HG03060 (cell line): ENCODE measurements around the gene CADM1.
"Not testable (repeated sequence)": the region's sequence is repeated elsewhere in the genome, so short reads cannot be mapped to it uniquely, and the experiment has no call there.

ENCODE experiments used
- ATAC-seq: cut with Tn5 transposase; IDR thresholded peaks from one replicate; pipeline ENCODE4 v1.9.1; 2021; ENCODE audit warnings: low read depth, moderate number of reproducible peaks; ENCODE audit not compliant: unreplicated experiment

CADM1 gene

GRCh38 chr11:115481528-115481927 is 22.7 kb downstream of the CADM1 start:
- no peak for ATAC-seq

DNA sequence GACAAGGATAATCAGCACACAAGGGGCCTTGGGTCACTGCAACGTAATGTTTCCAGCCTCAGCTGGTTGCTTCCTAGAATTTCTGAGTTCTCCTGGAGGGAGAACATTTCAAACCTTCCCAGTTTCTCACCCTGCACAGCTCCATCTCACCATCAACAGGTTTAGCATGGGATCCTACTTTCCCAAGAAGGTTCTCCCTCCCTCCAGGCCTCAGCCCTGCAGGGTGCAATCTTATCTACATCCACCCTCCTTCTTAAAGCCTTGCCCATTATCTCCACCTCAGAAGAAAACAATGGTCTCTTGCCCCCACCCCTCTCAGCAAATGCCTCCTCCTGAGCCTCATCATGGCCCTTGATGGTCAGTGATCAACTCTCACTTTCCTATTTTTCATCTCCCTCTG is 23.6 kb downstream of the CADM1 start:
- no peak for ATAC-seq

DNA sequence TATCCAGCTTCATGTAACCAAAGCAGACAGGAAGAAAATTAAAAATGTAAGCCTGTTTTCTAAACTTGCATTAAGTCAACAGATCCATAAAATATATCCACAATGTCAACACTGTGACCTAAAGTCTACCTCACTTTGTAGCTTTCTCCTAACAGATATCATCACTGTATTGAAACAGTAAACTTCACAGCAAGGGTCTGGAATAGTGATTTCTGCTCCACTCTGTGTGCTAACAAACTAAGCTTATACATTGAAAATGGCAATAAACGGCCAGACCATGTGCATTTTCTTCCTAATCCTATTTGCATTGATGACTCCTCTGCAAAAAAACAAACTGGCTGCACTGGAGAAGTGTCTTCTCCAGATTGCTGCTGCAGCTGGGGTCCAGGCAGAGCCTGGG is 26.8 kb downstream of the CADM1 start:
- no peak for ATAC-seq

- no peak for ATAC-seq
These were observed 27.5 kb downstream of the CADM1 start for GRCh38 chr11:115476463-115477286.

DNA sequence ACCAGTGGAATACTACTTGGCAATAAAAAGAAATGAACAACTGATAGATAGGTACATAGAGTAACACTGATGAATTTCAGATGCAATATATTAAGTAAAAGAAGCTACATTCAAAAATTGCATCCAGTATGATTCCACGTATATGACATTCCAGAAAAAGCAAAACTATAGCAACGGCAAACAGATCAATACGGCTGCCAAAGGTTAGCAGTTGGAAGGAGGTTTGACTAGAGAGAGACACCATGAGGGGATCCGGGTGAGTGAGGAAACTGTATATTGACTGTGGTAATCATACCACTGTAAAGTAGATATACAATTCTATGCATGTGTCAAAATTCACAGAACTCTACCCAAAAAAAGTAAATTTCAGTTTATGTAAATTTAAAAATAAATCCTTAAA is 28.7 kb downstream of the CADM1 start:
- no peak for ATAC-seq

DNA sequence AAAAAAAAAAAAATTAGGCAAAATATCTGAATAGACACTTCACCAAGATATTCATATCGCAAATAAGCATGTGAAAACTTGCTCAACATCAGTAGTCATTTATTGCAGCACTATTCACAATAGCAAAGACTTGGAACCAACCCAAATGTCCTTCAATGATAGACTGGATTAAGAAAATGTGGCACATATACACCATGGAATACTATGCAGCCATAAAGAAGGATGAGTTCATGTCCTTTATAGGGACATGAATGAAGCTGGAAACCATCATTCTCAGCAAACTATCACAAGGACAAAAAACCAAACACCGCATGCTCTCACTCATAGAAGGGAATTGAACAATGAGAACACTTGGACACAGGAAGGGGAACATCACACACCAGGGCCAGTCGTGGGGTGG is 29.9 kb downstream of the CADM1 start:
- ATAC-seq, result not testable (repeated sequence)

GRCh38 chr11:115473167-115473566 is 31.0 kb downstream of the CADM1 start:
- ATAC-seq, result no peak

DNA sequence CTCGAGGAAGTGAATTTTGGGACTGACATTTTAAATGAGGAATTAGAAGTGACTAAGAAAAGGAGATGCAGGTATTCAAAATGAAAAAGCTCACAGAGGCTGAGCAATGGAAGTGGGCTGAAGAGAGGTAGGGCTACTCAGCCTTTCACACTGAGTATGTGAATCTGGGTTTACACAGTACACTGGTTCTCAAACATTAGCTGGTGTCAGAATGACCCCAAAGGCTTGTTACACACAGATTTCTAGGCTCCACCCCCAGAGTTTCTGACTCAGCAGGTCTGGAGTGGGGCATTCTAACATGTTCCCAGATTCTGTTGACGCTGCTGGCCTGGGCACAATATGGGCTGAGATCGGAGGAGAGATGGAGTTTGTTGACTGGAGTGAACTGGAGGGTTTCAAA is 32.8 kb downstream of the CADM1 start:
- ATAC-seq, result no peak

- ATAC-seq, result no peak
These were observed 33.3 kb downstream of the CADM1 start for GRCh38 chr11:115470928-115471327.

GRCh38 chr11:115469361-115469760 is 34.9 kb downstream of the CADM1 start:
- ATAC-seq, result no peak

DNA sequence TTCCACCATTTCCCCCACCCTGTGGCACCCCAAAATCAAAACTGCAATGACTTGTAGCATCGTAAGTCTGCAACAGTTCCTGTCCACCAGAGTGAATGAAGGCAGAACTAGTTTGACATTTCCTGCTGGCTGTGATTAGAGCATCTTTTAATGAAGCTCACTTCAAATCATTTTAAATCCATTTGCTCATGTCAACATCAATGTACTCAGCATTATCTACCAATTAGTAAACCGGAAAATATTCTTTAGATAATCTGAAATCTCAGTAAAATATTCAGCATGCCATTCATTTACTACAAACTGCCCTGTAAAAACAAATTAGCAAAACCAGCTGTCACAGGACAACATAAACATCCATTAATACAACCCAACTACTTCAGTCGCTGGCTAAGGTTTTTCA is 38.1 kb downstream of the CADM1 start:
- ATAC-seq, result no peak

GRCh38 chr11:115464269-115464668 is 39.9 kb downstream of the CADM1 start:
- ATAC-seq, result no peak

DNA sequence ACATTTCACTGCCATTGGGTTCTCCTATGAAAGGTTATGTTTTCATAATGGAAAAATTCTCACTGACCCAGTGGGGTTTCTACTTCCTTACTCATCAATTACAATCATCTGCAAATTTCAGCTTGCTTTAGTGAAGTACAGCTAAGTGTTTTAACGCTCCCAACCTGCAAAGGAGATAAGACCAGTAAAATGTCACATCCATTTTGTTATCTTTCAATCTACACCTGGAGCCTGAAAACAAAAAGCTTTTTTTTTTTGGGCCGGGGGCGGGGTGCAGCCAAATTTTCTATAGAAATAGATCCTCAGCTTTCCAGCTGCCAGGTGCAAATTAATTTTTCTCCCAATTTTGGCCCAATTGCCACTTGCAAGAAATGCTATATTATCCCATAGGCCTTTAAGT is 40.6 kb downstream of the CADM1 start:
- ATAC-seq, result no peak

- ATAC-seq, result no peak
These were observed 41.5 kb downstream of the CADM1 start for GRCh38 chr11:115462757-115463156.

DNA sequence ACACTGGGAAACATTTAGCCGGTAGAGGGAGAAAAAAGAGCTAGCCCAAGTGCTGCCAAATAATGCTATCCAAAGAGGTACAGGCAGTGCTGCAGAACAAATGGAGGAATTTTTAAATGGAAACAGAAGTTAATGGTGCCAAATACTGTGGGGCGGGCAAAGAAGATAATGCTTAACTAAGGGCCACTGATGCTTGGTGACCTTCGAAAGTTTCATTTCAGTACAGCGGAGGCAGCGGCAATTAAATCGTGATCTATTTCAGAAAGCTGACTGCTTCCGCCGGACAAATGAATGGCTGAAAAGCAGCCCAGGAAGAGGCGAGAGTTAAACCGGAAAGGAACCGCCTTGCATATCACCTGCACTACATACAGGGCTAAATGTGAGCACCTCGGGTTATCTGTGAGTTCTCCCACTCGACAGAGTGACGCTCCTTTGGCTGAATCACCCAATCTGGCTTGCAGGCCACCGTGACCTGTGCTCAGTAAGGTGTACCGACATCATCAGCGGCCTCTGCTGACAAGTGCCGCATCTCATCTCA is 42.1 kb downstream of the CADM1 start:
- no peak for ATAC-seq

- ATAC-seq, result no peak
These were observed 43.7 kb downstream of the CADM1 start for GRCh38 chr11:115460512-115460911.

- ATAC-seq, result no peak
These were observed 44.7 kb downstream of the CADM1 start for GRCh38 chr11:115459563-115459962.

DNA sequence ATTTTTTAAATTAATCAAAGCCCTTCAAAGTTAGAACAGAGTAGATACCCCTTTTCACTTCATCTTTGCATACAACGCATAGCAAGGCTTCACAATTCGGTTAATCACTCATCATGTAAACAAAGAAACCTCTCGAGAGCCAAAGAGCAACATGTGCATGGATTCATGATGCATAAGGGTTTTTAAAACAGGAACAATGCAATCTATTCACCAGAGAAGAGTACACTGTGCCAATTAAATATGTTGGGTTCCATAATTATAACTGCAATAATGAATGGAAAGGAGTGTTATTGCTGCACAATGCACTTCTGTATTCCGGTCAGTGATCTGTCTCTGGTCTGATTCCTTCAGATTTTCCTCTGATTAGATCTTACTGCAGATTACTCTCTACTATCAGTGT is 45.3 kb downstream of the CADM1 start:
- no peak for ATAC-seq

GRCh38 chr11:115456019-115456418 is 48.2 kb downstream of the CADM1 start:
- ATAC-seq, result no peak

GRCh38 chr11:115455613-115456012 is 48.6 kb downstream of the CADM1 start:
- ATAC-seq, result no peak

DNA sequence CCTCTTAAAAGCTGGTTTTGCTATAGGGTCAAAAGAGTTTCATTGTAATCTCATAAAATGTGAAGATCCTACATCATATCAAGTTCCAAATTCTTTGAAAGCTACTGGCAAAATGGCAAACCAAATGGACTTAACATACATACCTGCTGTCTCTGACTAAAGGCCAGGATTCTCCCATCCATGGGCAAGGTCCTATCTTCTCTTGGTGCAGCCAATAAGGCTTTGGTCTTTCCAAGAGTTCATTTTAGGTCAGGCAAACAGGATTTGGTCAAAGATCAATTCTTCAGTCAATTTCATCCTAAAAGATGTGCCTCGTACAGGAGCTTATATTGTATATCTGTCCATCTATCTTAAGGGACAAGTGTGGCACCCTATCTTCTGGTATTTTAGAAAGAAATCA is 49.7 kb downstream of the CADM1 start:
- no peak for ATAC-seq

GRCh38 chr11:115453693-115454490 is 50.3 kb downstream of the CADM1 start:
- no peak for ATAC-seq
